A673 (cell line): ENCODE measurements around the gene E2F3. TPM values are rescaled to one million over a fixed set of nuclear protein-coding genes. Genes with fewer than 3 reads are reported as not detected.

Experiments used
- BruUV-seq: library from RNA; stranded (reverse); fragments of 400-500 nt; replicated peaks from 2 replicates; lab custom pipeline; 2021; lab: Mats Ljungman, UMichigan
- CTCF ChIA-PET: fragments of 300-600 bp; sonication (Branson Sonifier 250); formaldehyde crosslinking; loops from one replicate; lab custom pipeline; 2022; ENCODE audit warnings: antibody characterized with exemption; lab: Charles Lee
- POLR2A ChIA-PET: fragments of 300-600 bp; sonication (Branson Sonifier 250); formaldehyde crosslinking; loops from one replicate; lab custom pipeline; 2022; ENCODE audit warnings: antibody characterized with exemption; ENCODE audit not compliant: low non-redundant PET; lab: Charles Lee
- DNase-seq: peaks from one replicate; pipeline ENCODE4 v3.0.0-alpha.2; 2015; ENCODE audit warnings: low spot score
- H3K27ac ChIP-seq: fragments of 200-600 bp; sonication (generic); 2 replicates; pipeline ENCODE4 v1.5.1; 2016; ENCODE audit warnings: mixed run types, low read depth, mild to moderate bottlenecking, mixed read lengths, antibody characterized with exemption, low read length; ENCODE audit not compliant: poor library complexity, severe bottlenecking
- H3K27me3 ChIP-seq: fragments of 200-600 bp; sonication (generic); replicated peaks from 2 replicates; pipeline ENCODE4 v1.6.1; 2017; ENCODE audit warnings: mixed run types, low read depth, mild to moderate bottlenecking, mixed read lengths, antibody characterized with exemption, low read length; ENCODE audit not compliant: insufficient read depth, poor library complexity
- H3K36me3 ChIP-seq: fragments of 200-600 bp; sonication (generic); 2 replicates; pipeline ENCODE4 v1.6.1; 2016; ENCODE audit warnings: mixed run types, mild to moderate bottlenecking, mixed read lengths, antibody characterized with exemption, low read length; ENCODE audit not compliant: insufficient read depth, poor library complexity, severe bottlenecking
- H3K4me1 ChIP-seq: fragments of 200-600 bp; sonication (generic); 2 replicates; pipeline ENCODE4 v1.6.1; 2017; ENCODE audit warnings: mixed run types, mild to moderate bottlenecking, mixed read lengths, antibody characterized with exemption, low read length; ENCODE audit not compliant: insufficient read depth, poor library complexity, severe bottlenecking
- H3K4me3 ChIP-seq: fragments of 200-600 bp; sonication (generic); 2 replicates; pipeline ENCODE4 v1.5.1; 2016; ENCODE audit warnings: low read depth, mixed run types, mild to moderate bottlenecking, mixed read lengths, low read length; ENCODE audit not compliant: poor library complexity, severe bottlenecking
- H3K9me3 ChIP-seq: fragments of 200-600 bp; sonication (generic); 2 replicates; pipeline ENCODE4 v1.6.1; 2016; ENCODE audit warnings: mixed run types, low read depth, mild to moderate bottlenecking, mixed read lengths, antibody characterized with exemption, low read length; ENCODE audit not compliant: poor library complexity, severe bottlenecking
- CTCF ChIP-seq: fragments of 300-800, 200-600 bp; sonication (generic); conservative IDR thresholded peaks from 2 replicates; pipeline ENCODE4 v1.5.1; 2017; ENCODE audit warnings: low read depth, mild to moderate bottlenecking, antibody characterized with exemption, low read length, moderate library complexity, mixed read lengths
- EZH2 ChIP-seq: fragments of 200-600 bp; sonication (generic); IDR thresholded peaks from 2 replicates; pipeline ENCODE4 v1.6.1; 2017; ENCODE audit warnings: borderline replicate concordance, low read depth, mild to moderate bottlenecking, mixed read lengths, antibody characterized with exemption, low read length; ENCODE audit not compliant: poor library complexity, severe bottlenecking
- intact Hi-C: fragments of 100-400 bp; cut with micrococcal nuclease; formaldehyde crosslinking; loops from one replicate; pipeline ENCODE4 v1.10.0; 2022; ENCODE audit not compliant: unreplicated experiment
- total RNA-seq: library from RNA; stranded (reverse); gene quantifications from 2 replicates; pipeline ENCODE4 v1.2.3, GENCODE V29; 2021

The E2F3 gene
- total RNA-seq, 1 experiment from 2014 or later, result 42.4 TPM

- no TSS peak for BruUV-seq
- ChIA-PET POLR2A (no interaction called here), CTCF (no interaction called here)
- Histone ChIP-seq H3K4me1 (no peaks in the 10 kb centered on the region), H3K4me3 (no peak overlapping the region), H3K9me3 (no peaks in the 10 kb centered on the region), H3K27me3 (no peaks in the 10 kb centered on the region), H3K36me3 (no peaks in the 10 kb centered on the region), H3K27ac (no peak overlapping the region)
- TF ChIP-seq EZH2, result no peak
- no peak for TF ChIP-seq CTCF
- intact Hi-C loops, result no loop called here
- no peak for DNase-seq
These were observed 15.5 kb upstream of the E2F3 start for GRCh38 chr6:20386218-20386617.

GRCh38 chr6:20389066-20389465, 12.6 kb upstream of the E2F3 start:
- no TSS peak for BruUV-seq
- no peak overlapping the region for H3K4me3 ChIP-seq
- TF ChIP-seq CTCF (no peak), EZH2 (no peak)
- H3K27ac ChIP-seq, result no peak overlapping the region
- DNase-seq, result no peak
- no peaks in the 10 kb centered on the region for H3K9me3 ChIP-seq
- ChIA-PET POLR2A (no interaction called here), CTCF (no interaction called here)
- no peaks in the 10 kb centered on the region for H3K36me3 ChIP-seq
- no peaks in the 10 kb centered on the region for H3K4me1 ChIP-seq
- intact Hi-C loops, result no loop called here
- H3K27me3 ChIP-seq, result no peaks in the 10 kb centered on the region

GRCh38 chr6:20393297-20393696, 8.4 kb upstream of the E2F3 start:
- ChIA-PET POLR2A (no interaction called here), CTCF (no interaction called here)
- no peak for DNase-seq
- Histone ChIP-seq H3K9me3 (no peaks in the 10 kb centered on the region), H3K4me3 (no peak overlapping the region), H3K27me3 (peaks cover 13% of the 10 kb centered on the region), H3K27ac (no peak overlapping the region), H3K4me1 (no peaks in the 10 kb centered on the region), H3K36me3 (no peaks in the 10 kb centered on the region)
- intact Hi-C loops, result no loop called here
- BruUV-seq, result no TSS peak
- TF ChIP-seq EZH2 (no peak), CTCF (no peak)
